Measurements from ENCODE around the gene FAM3C. TPM values are rescaled to one million over a fixed set of nuclear protein-coding genes. Genes with fewer than 3 reads are reported as not detected.

Gene FAM3C
- total RNA-seq, 2 experiments from 2014 or later: 40.7 to 41.0 TPM

GRCh38 chr7:121313793-121314676 lies 82.1 kb downstream of the FAM3C start:
- Mint-ChIP-seq H3K27me3 (peaks cover 12% of the 10 kb centered on the region), H3K4me3 (no peak overlapping the region), H3K27ac (no peak overlapping the region), H3K4me1 (no peaks in the 10 kb centered on the region), H3K9me3 (no peaks in the 10 kb centered on the region), H3K36me3 (ENCODE audit: low read depth) (no peaks in the 10 kb centered on the region)
- ChIA-PET CTCF (no interaction called here), POLR2A (no interaction called here)
- DNase-seq: no peak

- CTCF ChIA-PET: no interaction called here
- Mint-ChIP-seq H3K4me1 (no peaks in the 10 kb centered on the region), H3K9me3 (no peaks in the 10 kb centered on the region), H3K27ac (no peak overlapping the region), H3K27me3 (peaks cover 12% of the 10 kb centered on the region), H3K4me3 (no peak overlapping the region), H3K36me3 (ENCODE audit: low read depth) (no peaks in the 10 kb centered on the region)
- no peak for DNase-seq
- POLR2A ChIA-PET: no interaction called here
These were observed 82.8 kb downstream of the FAM3C start for GRCh38 chr7:121313220-121313792.

GRCh38 chr7:121307021-121307574 lies 89.0 kb downstream of the FAM3C start:
- Mint-ChIP-seq H3K4me3 (no peak overlapping the region), H3K27me3 (peaks cover 18% of the 10 kb centered on the region), H3K9me3 (no peaks in the 10 kb centered on the region), H3K27ac (no peak overlapping the region), H3K4me1 (no peaks in the 10 kb centered on the region), H3K36me3 (ENCODE audit: low read depth) (no peaks in the 10 kb centered on the region)
- no peak for DNase-seq
- ChIA-PET CTCF (interaction anchor here (0.6 kb wide), 1 partner anchor 35 kb away, joined by 5 read pairs; no protein-coding TSS in a partner anchor), POLR2A (no interaction called here)

GRCh38 chr7:121306565-121306964 lies 89.5 kb downstream of the FAM3C start:
- H3K27ac Mint-ChIP-seq: no peak overlapping the region
- no peak overlapping the region for H3K4me3 Mint-ChIP-seq
- no peaks in the 10 kb centered on the region for H3K9me3 Mint-ChIP-seq
- ChIA-PET CTCF (interaction anchor here (0.6 kb wide), 1 partner anchor 35 kb away, joined by 5 read pairs; no protein-coding TSS in a partner anchor), POLR2A (no interaction called here)
- H3K36me3 Mint-ChIP-seq (ENCODE audit: low read depth): no peaks in the 10 kb centered on the region
- no peaks in the 10 kb centered on the region for H3K4me1 Mint-ChIP-seq
- no peak for DNase-seq
- peaks cover 18% of the 10 kb centered on the region for H3K27me3 Mint-ChIP-seq

GRCh38 chr7:121305109-121305508 lies 91.0 kb downstream of the FAM3C start:
- ChIA-PET POLR2A (no interaction called here), CTCF (interaction anchor here (1.0 kb wide), 1 partner anchor 62 kb away, joined by 3 read pairs; no protein-coding TSS in a partner anchor)
- Mint-ChIP-seq H3K4me1 (no peaks in the 10 kb centered on the region), H3K4me3 (no peak overlapping the region), H3K9me3 (no peaks in the 10 kb centered on the region), H3K27me3 (peaks cover 14% of the 10 kb centered on the region), H3K36me3 (ENCODE audit: low read depth) (no peaks in the 10 kb centered on the region), H3K27ac (no peak overlapping the region)
- no peak for DNase-seq

GRCh38 chr7:121304102-121304658 lies 91.9 kb downstream of the FAM3C start:
- Mint-ChIP-seq H3K4me1 (no peaks in the 10 kb centered on the region), H3K36me3 (ENCODE audit: low read depth) (no peaks in the 10 kb centered on the region)
- CTCF ChIA-PET: interaction anchor here (1.0 kb wide), 1 partner anchor 63 kb away, joined by 3 read pairs; no protein-coding TSS in a partner anchor

GRCh38 chr7:121303422-121304101 lies 92.5 kb downstream of the FAM3C start:
- peaks cover 11% of the 10 kb centered on the region for H3K27me3 Mint-ChIP-seq
- CTCF ChIA-PET: no interaction called here
- no peaks in the 10 kb centered on the region for H3K36me3 Mint-ChIP-seq (ENCODE audit: low read depth)
- H3K9me3 Mint-ChIP-seq: no peaks in the 10 kb centered on the region
- DNase-seq: no peak
- H3K4me1 Mint-ChIP-seq: no peaks in the 10 kb centered on the region
- H3K4me3 Mint-ChIP-seq: no peak overlapping the region
- no peak overlapping the region for H3K27ac Mint-ChIP-seq
- POLR2A ChIA-PET: no interaction called here

More at GRCh38 chr7:121304102-121304658, 91.9 kb downstream of the FAM3C start:
- Mint-ChIP-seq H3K9me3 (no peaks in the 10 kb centered on the region), H3K4me3 (no peak overlapping the region), H3K27ac (no peak overlapping the region), H3K27me3 (peaks cover 9% of the 10 kb centered on the region)
- DNase-seq: no peak
- POLR2A ChIA-PET: no interaction called here

- Mint-ChIP-seq H3K27me3 (peaks cover 11% of the 10 kb centered on the region), H3K9me3 (no peaks in the 10 kb centered on the region), H3K4me1 (no peaks in the 10 kb centered on the region), H3K36me3 (ENCODE audit: low read depth) (no peaks in the 10 kb centered on the region), H3K27ac (no peak overlapping the region), H3K4me3 (no peak overlapping the region)
- CTCF ChIA-PET: no interaction called here
- POLR2A ChIA-PET: no interaction called here
- no peak for DNase-seq
These were observed 93.8 kb downstream of the FAM3C start for GRCh38 chr7:121302214-121302745.

GRCh38 chr7:121301446-121302213 lies 94.5 kb downstream of the FAM3C start:
- no peak overlapping the region for H3K27ac Mint-ChIP-seq
- no peak for DNase-seq
- H3K4me3 Mint-ChIP-seq: no peak overlapping the region
- peaks cover 11% of the 10 kb centered on the region for H3K27me3 Mint-ChIP-seq
- H3K9me3 Mint-ChIP-seq: no peaks in the 10 kb centered on the region
- H3K4me1 Mint-ChIP-seq: no peaks in the 10 kb centered on the region
- ChIA-PET CTCF (no interaction called here), POLR2A (no interaction called here)
- no peaks in the 10 kb centered on the region for H3K36me3 Mint-ChIP-seq (ENCODE audit: low read depth)

GRCh38 chr7:121300685-121301420 lies 95.3 kb downstream of the FAM3C start:
- Mint-ChIP-seq H3K9me3 (no peaks in the 10 kb centered on the region), H3K27me3 (peaks cover 7% of the 10 kb centered on the region), H3K36me3 (ENCODE audit: low read depth) (no peaks in the 10 kb centered on the region), H3K4me1 (no peaks in the 10 kb centered on the region), H3K27ac (no peak overlapping the region), H3K4me3 (no peak overlapping the region)
- ChIA-PET POLR2A (no interaction called here), CTCF (no interaction called here)
- no peak for DNase-seq

All from activated CD4-positive, alpha-beta memory T cell treated with anti-CD3 and anti-CD28 coated beads, Interleukin-2, amount 10 ng/mL, durations not matched to agents 7 days and 5 days (primary cell).